Measurements from ENCODE around the gene PUS10. TPM values are rescaled to one million over a fixed set of nuclear protein-coding genes. Genes with fewer than 3 reads are reported as not detected.
"Not testable (repeated sequence)": the region's sequence is repeated elsewhere in the genome, so short reads cannot be mapped to it uniquely, and the experiment has no call there.

PUS10 gene
- total and polyA plus RNA-seq, 2 donors from 2014 or later: 3.0 to 5.7 TPM

GRCh38 chr2:60991644-60992043 lies 26.4 kb downstream of the PUS10 start:
- intact Hi-C loops (cut with DNase I): loop anchor here (10.0 kb wide), 1 partner anchor 287 kb away; no protein-coding TSS in a partner anchor

GRCh38 chr2:60989259-60989658 lies 28.8 kb downstream of the PUS10 start:
- Histone ChIP-seq H3K27me3 (ENCODE audit: control insufficient read depth, insufficient read depth, low read length) (no peaks in the 10 kb centered on the region), H3K4me3 (ENCODE audit: low read length in 3 of 3) (no peak overlapping the region), H3K27ac (ENCODE audit: low read depth in 2 of 2, low read length in 2 of 2) (no peak overlapping the region), H3K36me3 (ENCODE audit: control insufficient read depth in 2 of 3, insufficient read depth in 3 of 3, low read length in 3 of 3) (no peaks in the 10 kb centered on the region), H3K9ac (ENCODE audit: low read length in 3 of 3) (no peak overlapping the region), H3K4me1 (ENCODE audit: control insufficient read depth in 2 of 3, insufficient read depth in 2 of 3, low read depth in 1 of 3, low read length in 3 of 3) (no peaks in the 10 kb centered on the region), H3K9me3 (ENCODE audit: control insufficient read depth in 2 of 3, insufficient read depth in 1 of 3, low read length in 3 of 3) (no peaks in the 10 kb centered on the region)
- intact Hi-C loops (cut with DNase I): no loop called here
- DNase-seq (no peak), FAIRE-seq (no peak)
- no peak for TF ChIP-seq CTCF (IDR thresholded peaks at IDR 0.05; ENCODE audit: borderline replicate concordance, extremely low read depth, insufficient read depth)

More at GRCh38 chr2:60991644-60992043, 26.4 kb downstream of the PUS10 start:
- H3K27ac ChIP-seq (ENCODE audit: low read depth in 2 of 2, low read length in 2 of 2): no peak overlapping the region
- H3K9me3 ChIP-seq (ENCODE audit: control insufficient read depth in 2 of 3, insufficient read depth in 1 of 3, low read length in 3 of 3): no peaks in the 10 kb centered on the region
- no peak overlapping the region for H3K4me3 ChIP-seq (ENCODE audit: low read length in 3 of 3)
- DNase-seq (no peak), FAIRE-seq (no peak)
- H3K36me3 ChIP-seq (ENCODE audit: control insufficient read depth in 2 of 3, insufficient read depth in 3 of 3, low read length in 3 of 3): no peaks in the 10 kb centered on the region
- no peak overlapping the region for H3K9ac ChIP-seq (ENCODE audit: low read length in 3 of 3)
- no peaks in the 10 kb centered on the region for H3K27me3 ChIP-seq (ENCODE audit: control insufficient read depth, insufficient read depth, low read length)
- H3K4me1 ChIP-seq (ENCODE audit: control insufficient read depth in 2 of 3, insufficient read depth in 2 of 3, low read depth in 1 of 3, low read length in 3 of 3): no peaks in the 10 kb centered on the region
- TF ChIP-seq CTCF (IDR thresholded peaks at IDR 0.05; ENCODE audit: borderline replicate concordance, extremely low read depth, insufficient read depth): no peak

- H3K27me3 ChIP-seq (ENCODE audit: control insufficient read depth, insufficient read depth, low read length); intact Hi-C loops (cut with DNase I); H3K9ac ChIP-seq (ENCODE audit: low read length in 3 of 3); H3K4me3 ChIP-seq (ENCODE audit: low read length in 3 of 3); H3K27ac ChIP-seq (ENCODE audit: low read depth in 2 of 2, low read length in 2 of 2); H3K36me3 ChIP-seq (ENCODE audit: control insufficient read depth in 2 of 3, insufficient read depth in 3 of 3, low read length in 3 of 3); H3K4me1 ChIP-seq (ENCODE audit: control insufficient read depth in 2 of 3, insufficient read depth in 2 of 3, low read depth in 1 of 3, low read length in 3 of 3); DNase-seq; FAIRE-seq; H3K9me3 ChIP-seq (ENCODE audit: control insufficient read depth in 2 of 3, insufficient read depth in 1 of 3, low read length in 3 of 3): not testable (repeated sequence)
Measured at GRCh38 chr2:60987656-60988055, 30.4 kb downstream of the PUS10 start.

GRCh38 chr2:60987041-60987440 lies 31.0 kb downstream of the PUS10 start:
- no peak overlapping the region for H3K27ac ChIP-seq (ENCODE audit: low read depth in 2 of 2, low read length in 2 of 2)
- FAIRE-seq (no peak), DNase-seq (no peak)
- no peak overlapping the region for H3K4me3 ChIP-seq (ENCODE audit: low read length in 3 of 3)
- intact Hi-C loops (cut with DNase I): no loop called here
- no peak for TF ChIP-seq CTCF (IDR thresholded peaks at IDR 0.05; ENCODE audit: borderline replicate concordance, extremely low read depth, insufficient read depth)
- H3K27me3 ChIP-seq (ENCODE audit: control insufficient read depth, insufficient read depth, low read length): no peaks in the 10 kb centered on the region
- H3K9ac ChIP-seq (ENCODE audit: low read length in 3 of 3): no peak overlapping the region
- no peaks in the 10 kb centered on the region for H3K9me3 ChIP-seq (ENCODE audit: control insufficient read depth in 2 of 3, insufficient read depth in 1 of 3, low read length in 3 of 3)
- no peaks in the 10 kb centered on the region for H3K36me3 ChIP-seq (ENCODE audit: control insufficient read depth in 2 of 3, insufficient read depth in 3 of 3, low read length in 3 of 3)
- no peaks in the 10 kb centered on the region for H3K4me1 ChIP-seq (ENCODE audit: control insufficient read depth in 2 of 3, insufficient read depth in 2 of 3, low read depth in 1 of 3, low read length in 3 of 3)

Data from kidney (tissue), 14 donors.